HG03039 (cell line): ENCODE results near the gene NT5C1A.

Experiments used
- ATAC-seq: cut with Tn5 transposase; IDR thresholded peaks from one replicate; pipeline ENCODE4 v1.9.1; 2021; ENCODE audit warnings: mild to moderate bottlenecking, moderate library complexity; ENCODE audit not compliant: unreplicated experiment

Gene NT5C1A

GRCh38 chr1:39663559-39663958 lies 8.3 kb downstream of the NT5C1A start:
- no peak for ATAC-seq

GRCh38 chr1:39662861-39663260 lies 9.0 kb downstream of the NT5C1A start:
- no peak for ATAC-seq

GRCh38 chr1:39659538-39659937 lies 12.4 kb downstream of the NT5C1A start:
- ATAC-seq: no peak

- ATAC-seq: no peak
Measured at GRCh38 chr1:39659110-39659509, 12.8 kb downstream of the NT5C1A start.

- no peak for ATAC-seq
Measured at GRCh38 chr1:39657923-39658485, 13.9 kb downstream of the NT5C1A start.

GRCh38 chr1:39657402-39657801 lies 14.5 kb downstream of the NT5C1A start:
- no peak for ATAC-seq

- no peak for ATAC-seq
Measured at GRCh38 chr1:39656391-39656790, 15.5 kb downstream of the NT5C1A start.

GRCh38 chr1:39655578-39656268 lies 16.2 kb downstream of the NT5C1A start:
- ATAC-seq: no peak

GRCh38 chr1:39654291-39654690 lies 17.6 kb downstream of the NT5C1A start:
- ATAC-seq: no peak

- no peak for ATAC-seq
Measured at GRCh38 chr1:39653546-39654031, 18.3 kb downstream of the NT5C1A start.

- ATAC-seq: no peak
Measured at GRCh38 chr1:39652554-39652953, 19.4 kb downstream of the NT5C1A start.

GRCh38 chr1:39652105-39652504 lies 19.8 kb downstream of the NT5C1A start:
- ATAC-seq: no peak

GRCh38 chr1:39650431-39650830 lies 21.5 kb downstream of the NT5C1A start:
- no peak for ATAC-seq

GRCh38 chr1:39649636-39650185 lies 22.2 kb downstream of the NT5C1A start:
- no peak for ATAC-seq

GRCh38 chr1:39648496-39648895 lies 23.4 kb downstream of the NT5C1A start:
- no peak for ATAC-seq

GRCh38 chr1:39647247-39647646 lies 24.7 kb downstream of the NT5C1A start:
- no peak for ATAC-seq

- no peak for ATAC-seq
Measured at GRCh38 chr1:39646232-39647081, 25.4 kb downstream of the NT5C1A start.

GRCh38 chr1:39645411-39646043 lies 26.4 kb downstream of the NT5C1A start:
- no peak for ATAC-seq

- ATAC-seq: no peak
Measured at GRCh38 chr1:39643705-39644104, 28.2 kb downstream of the NT5C1A start.

GRCh38 chr1:39642796-39643195 lies 29.1 kb downstream of the NT5C1A start:
- ATAC-seq: no peak

- ATAC-seq: no peak
Measured at GRCh38 chr1:39640861-39641260, 31.0 kb downstream of the NT5C1A start.
